Measurements from ENCODE around the gene HEPACAM2. TPM values are rescaled to one million over a fixed set of nuclear protein-coding genes. Genes with fewer than 3 reads are reported as not detected.

HEPACAM2 gene
- total RNA-seq, 1 experiment from 2014 or later, result not detected

DNA sequence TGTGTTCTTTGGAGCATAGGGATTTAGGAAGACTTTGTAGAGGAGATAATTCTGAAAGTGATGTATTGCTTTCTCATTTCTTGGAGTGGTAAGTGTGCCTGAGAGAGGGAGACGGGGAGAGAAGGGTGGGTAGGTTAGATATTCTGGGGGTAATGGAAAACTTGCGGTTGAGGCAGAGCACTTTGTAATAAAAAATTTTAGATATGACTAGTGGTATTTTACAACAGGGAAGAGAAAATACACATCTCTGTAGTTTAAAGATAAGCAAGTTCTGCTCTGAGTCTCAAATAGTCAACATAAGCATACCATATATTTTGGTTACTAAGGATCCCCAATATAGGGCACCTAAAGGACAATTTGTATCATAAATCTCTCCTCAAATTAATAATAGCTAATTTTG, 12.5 kb upstream of the HEPACAM2 start:
- Mint-ChIP-seq H3K4me3 (ENCODE audit: low read depth, unreplicated experiment) (no peak overlapping the region), H3K4me1 (ENCODE audit: low read depth, unreplicated experiment) (no peaks in the 10 kb centered on the region), H3K36me3 (ENCODE audit: insufficient read depth, unreplicated experiment) (no peaks in the 10 kb centered on the region), H3K27ac (ENCODE audit: unreplicated experiment) (no peak overlapping the region), H3K9me3 (ENCODE audit: low read depth, unreplicated experiment) (no peaks in the 10 kb centered on the region), H3K27me3 (ENCODE audit: unreplicated experiment) (no peaks in the 10 kb centered on the region)
- DNase-seq, result no peak
- intact Hi-C loops (cut with micrococcal nuclease; ENCODE audit: unreplicated experiment), result no loop called here
- no TSS peak for BruUV-seq (replicated peaks)
- CTCF ChIA-PET, result no interaction called here
- TF ChIP-seq, protein P1, sequence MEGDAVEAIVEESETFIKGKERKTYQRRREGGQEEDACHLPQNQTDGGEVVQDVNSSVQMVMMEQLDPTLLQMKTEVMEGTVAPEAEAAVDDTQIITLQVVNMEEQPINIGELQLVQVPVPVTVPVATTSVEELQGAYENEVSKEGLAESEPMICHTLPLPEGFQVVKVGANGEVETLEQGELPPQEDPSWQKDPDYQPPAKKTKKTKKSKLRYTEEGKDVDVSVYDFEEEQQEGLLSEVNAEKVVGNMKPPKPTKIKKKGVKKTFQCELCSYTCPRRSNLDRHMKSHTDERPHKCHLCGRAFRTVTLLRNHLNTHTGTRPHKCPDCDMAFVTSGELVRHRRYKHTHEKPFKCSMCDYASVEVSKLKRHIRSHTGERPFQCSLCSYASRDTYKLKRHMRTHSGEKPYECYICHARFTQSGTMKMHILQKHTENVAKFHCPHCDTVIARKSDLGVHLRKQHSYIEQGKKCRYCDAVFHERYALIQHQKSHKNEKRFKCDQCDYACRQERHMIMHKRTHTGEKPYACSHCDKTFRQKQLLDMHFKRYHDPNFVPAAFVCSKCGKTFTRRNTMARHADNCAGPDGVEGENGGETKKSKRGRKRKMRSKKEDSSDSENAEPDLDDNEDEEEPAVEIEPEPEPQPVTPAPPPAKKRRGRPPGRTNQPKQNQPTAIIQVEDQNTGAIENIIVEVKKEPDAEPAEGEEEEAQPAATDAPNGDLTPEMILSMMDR (IDR thresholded peaks at IDR 0.05; ENCODE audit: unreplicated experiment), result no peak

DNA sequence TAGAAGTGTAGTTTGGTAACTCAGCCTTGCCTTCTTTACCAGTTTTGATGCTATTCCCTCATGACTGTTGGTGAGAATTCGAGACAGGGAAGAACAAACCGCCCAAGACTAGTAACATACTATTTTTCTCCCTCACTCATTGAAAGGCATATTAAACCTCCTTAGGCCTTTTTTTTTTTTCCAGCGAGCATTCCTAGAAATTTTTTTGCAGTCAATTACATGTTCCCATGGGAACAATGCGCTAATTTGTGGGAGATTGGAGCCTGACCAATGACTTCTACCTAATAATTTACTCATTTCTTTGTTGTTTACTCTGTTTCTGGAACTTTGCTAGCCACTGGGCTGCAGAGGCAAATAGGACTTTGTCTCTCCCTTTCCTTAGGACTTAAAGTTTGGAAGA, 11.9 kb upstream of the HEPACAM2 start:
- intact Hi-C loops (cut with micrococcal nuclease; ENCODE audit: unreplicated experiment), result no loop called here
- TF ChIP-seq, protein P1 (IDR thresholded peaks at IDR 0.05; ENCODE audit: unreplicated experiment), result no peak
- BruUV-seq (replicated peaks), result no TSS peak

DNA sequence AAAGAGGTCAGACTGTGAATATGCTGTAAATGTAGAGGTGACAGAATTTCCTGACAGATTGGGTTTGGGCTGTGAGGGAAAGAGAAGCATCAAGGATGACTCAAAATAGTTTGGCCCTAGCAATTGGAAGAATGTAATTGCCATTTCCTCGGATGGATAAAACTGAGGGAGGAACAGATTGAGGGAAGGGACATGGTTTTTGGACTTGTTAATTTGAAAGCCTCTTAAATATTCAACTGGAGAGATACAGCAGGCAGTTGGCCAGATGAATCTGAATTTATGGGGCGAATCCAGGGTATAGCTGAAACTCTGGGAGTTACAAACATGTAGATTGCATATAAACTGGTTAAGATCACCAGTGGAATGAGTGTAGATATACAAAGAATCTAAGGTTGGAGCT, 9.3 kb upstream of the HEPACAM2 start:
- Mint-ChIP-seq H3K4me1 (ENCODE audit: low read depth, unreplicated experiment) (no peaks in the 10 kb centered on the region), H3K36me3 (ENCODE audit: insufficient read depth, unreplicated experiment) (peaks cover 15% of the 10 kb centered on the region), H3K4me3 (ENCODE audit: low read depth, unreplicated experiment) (no peak overlapping the region), H3K9me3 (ENCODE audit: low read depth, unreplicated experiment) (no peaks in the 10 kb centered on the region), H3K27ac (ENCODE audit: unreplicated experiment) (no peak overlapping the region), H3K27me3 (ENCODE audit: unreplicated experiment) (no peaks in the 10 kb centered on the region)
- intact Hi-C loops (cut with micrococcal nuclease; ENCODE audit: unreplicated experiment), result no loop called here
- CTCF ChIA-PET, result no interaction called here
- no peak for DNase-seq
- no TSS peak for BruUV-seq (replicated peaks)
- TF ChIP-seq, protein P1 (IDR thresholded peaks at IDR 0.05; ENCODE audit: unreplicated experiment), result no peak

More for the DNA sequence above, 11.9 kb upstream of the HEPACAM2 start:
- Mint-ChIP-seq H3K36me3 (ENCODE audit: insufficient read depth, unreplicated experiment) (no peaks in the 10 kb centered on the region), H3K27me3 (ENCODE audit: unreplicated experiment) (no peaks in the 10 kb centered on the region), H3K27ac (ENCODE audit: unreplicated experiment) (no peak overlapping the region), H3K9me3 (ENCODE audit: low read depth, unreplicated experiment) (no peaks in the 10 kb centered on the region), H3K4me3 (ENCODE audit: low read depth, unreplicated experiment) (no peak overlapping the region), H3K4me1 (ENCODE audit: low read depth, unreplicated experiment) (no peaks in the 10 kb centered on the region)
- CTCF ChIA-PET, result no interaction called here
- no peak for DNase-seq

DNA sequence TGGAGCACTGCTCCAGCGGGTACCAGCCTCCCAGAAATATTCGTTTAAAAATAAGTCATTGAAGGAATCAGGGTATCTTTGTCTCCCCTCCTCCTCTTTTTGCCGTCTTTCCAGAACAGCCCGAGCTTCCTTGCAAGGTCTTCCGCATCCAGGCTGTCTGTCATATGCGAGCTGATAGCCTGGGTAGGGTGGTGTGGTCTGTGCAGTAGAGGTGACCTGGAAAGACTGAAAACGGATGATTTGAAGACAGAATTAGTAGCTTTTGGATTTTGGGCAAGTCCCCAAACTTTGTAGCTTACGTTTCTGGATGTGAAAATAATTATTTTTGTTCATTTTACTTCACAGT, 6.4 kb upstream of the HEPACAM2 start:
- CTCF ChIA-PET, result interaction anchor here (1.3 kb wide), 2 partner anchors 9 to 54 kb away, joined by 4 read pairs; no protein-coding TSS in a partner anchor

More for the DNA sequence above, 6.4 kb upstream of the HEPACAM2 start:
- peak overlapping the region; percentile 94 for H3K27ac Mint-ChIP-seq (ENCODE audit: unreplicated experiment)
- no peaks in the 10 kb centered on the region for H3K27me3 Mint-ChIP-seq (ENCODE audit: unreplicated experiment)
- peak; percentile 3 for DNase-seq
- intact Hi-C loops (cut with micrococcal nuclease; ENCODE audit: unreplicated experiment), result loop anchor here (1.0 to 2.0 kb wide), 2 partner anchors 114 to 140 kb away; no protein-coding TSS in a partner anchor
- TF ChIP-seq, protein P1 (IDR thresholded peaks at IDR 0.05; ENCODE audit: unreplicated experiment), result no peak
- BruUV-seq (replicated peaks), result TSS peak; percentile 59
- H3K4me3 Mint-ChIP-seq (ENCODE audit: low read depth, unreplicated experiment), result peak overlapping the region; percentile 93
- peaks cover 15% of the 10 kb centered on the region for H3K36me3 Mint-ChIP-seq (ENCODE audit: insufficient read depth, unreplicated experiment)
- no peaks in the 10 kb centered on the region for H3K9me3 Mint-ChIP-seq (ENCODE audit: low read depth, unreplicated experiment)
- no peaks in the 10 kb centered on the region for H3K4me1 Mint-ChIP-seq (ENCODE audit: low read depth, unreplicated experiment)

All from Calu3 (cell line).